Measurements from ENCODE around the gene FRMD4A. TPM values are rescaled to one million over a fixed set of nuclear protein-coding genes. Genes with fewer than 3 reads are reported as not detected.

FRMD4A gene
- total and polyA plus RNA-seq, 8 donors, result 6.9 to 25.3 (median 11.3) TPM

DNA sequence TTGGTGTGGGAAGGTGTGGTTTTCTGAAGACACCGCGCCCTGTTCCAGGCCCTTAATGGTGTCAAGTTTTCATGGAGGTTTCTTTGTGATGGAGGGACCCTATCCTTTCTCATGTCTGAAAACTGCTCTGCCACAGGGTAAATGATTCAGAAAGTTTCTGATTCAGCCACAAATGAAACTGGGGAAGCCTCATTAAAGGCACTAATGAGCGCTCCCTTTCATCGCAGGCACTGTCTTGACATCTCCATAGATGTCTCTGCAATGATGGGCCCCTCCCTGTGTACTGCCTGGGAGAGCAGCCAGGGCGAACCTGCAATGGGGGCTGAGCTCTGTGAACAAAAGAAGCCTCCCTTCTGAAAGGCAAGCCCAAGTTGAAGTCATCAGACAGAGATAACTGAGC lies 388.7 kb downstream of the FRMD4A start:
- Histone ChIP-seq H3K27me3 (no peaks in the 10 kb centered on the region), H3K4me1 (peaks cover 4 to 21% (median 12%) of the 10 kb centered on the region in 4 donors), H3K4me3 (no peak overlapping the region), H3K36me3 (no peaks in the 10 kb centered on the region), H3K27ac (no peak overlapping the region), H3K9me3 (no peaks in the 10 kb centered on the region)
- intact Hi-C loops (cut with DNase I; ENCODE audit: low total_unique reads), result no loop called here
- TF ChIP-seq EP300 (IDR thresholded peaks at IDR 0.05), result no peak
- TF ChIP-seq POLR2A (IDR thresholded peaks at IDR 0.05), result no peak
- no peak for TF ChIP-seq POLR2AphosphoS5 (IDR thresholded peaks at IDR 0.05)
- TF ChIP-seq, protein P1, sequence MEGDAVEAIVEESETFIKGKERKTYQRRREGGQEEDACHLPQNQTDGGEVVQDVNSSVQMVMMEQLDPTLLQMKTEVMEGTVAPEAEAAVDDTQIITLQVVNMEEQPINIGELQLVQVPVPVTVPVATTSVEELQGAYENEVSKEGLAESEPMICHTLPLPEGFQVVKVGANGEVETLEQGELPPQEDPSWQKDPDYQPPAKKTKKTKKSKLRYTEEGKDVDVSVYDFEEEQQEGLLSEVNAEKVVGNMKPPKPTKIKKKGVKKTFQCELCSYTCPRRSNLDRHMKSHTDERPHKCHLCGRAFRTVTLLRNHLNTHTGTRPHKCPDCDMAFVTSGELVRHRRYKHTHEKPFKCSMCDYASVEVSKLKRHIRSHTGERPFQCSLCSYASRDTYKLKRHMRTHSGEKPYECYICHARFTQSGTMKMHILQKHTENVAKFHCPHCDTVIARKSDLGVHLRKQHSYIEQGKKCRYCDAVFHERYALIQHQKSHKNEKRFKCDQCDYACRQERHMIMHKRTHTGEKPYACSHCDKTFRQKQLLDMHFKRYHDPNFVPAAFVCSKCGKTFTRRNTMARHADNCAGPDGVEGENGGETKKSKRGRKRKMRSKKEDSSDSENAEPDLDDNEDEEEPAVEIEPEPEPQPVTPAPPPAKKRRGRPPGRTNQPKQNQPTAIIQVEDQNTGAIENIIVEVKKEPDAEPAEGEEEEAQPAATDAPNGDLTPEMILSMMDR (IDR thresholded peaks at IDR 0.05), result no peak
- DNase-seq, result no peak
- WGBS, 5 donors, result 68 to 82% (median 74%) methylated on average over 5 of the region's 5 CpGs

DNA sequence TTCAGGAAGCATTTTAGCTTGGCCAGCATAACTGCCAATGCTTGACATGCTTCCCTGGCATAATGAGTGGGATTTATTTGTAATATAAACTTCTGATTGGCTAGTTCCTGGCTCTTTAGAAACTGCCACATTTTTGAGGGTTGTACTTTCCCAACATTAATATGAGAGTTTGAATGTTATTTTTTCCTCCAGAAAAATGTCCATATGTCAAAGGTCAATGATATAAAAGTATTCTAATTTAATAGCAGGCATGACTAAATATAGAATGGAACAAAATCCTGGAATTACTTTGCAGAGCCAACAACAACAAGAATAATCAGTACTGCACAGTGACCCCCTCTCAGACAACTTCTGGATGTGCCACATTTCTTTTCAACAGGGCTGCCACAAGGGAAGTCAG lies 391.3 kb downstream of the FRMD4A start:
- intact Hi-C loops (cut with DNase I; ENCODE audit: low total_unique reads), result no loop called here
- no peaks in the 10 kb centered on the region for H3K36me3 ChIP-seq
- no peaks in the 10 kb centered on the region for H3K27me3 ChIP-seq
- H3K4me3 ChIP-seq, result no peak overlapping the region
- TF ChIP-seq EP300 (IDR thresholded peaks at IDR 0.05), result no peak
- TF ChIP-seq, protein P1 (IDR thresholded peaks at IDR 0.05), result no peak
- TF ChIP-seq POLR2A (IDR thresholded peaks at IDR 0.05), result no peak
- no peak for TF ChIP-seq POLR2AphosphoS5 (IDR thresholded peaks at IDR 0.05)
- DNase-seq, result peak in 1 of 2 donors; percentile 35
- peaks cover 0 to 8% (median 0%) of the 10 kb centered on the region in 4 donors for H3K4me1 ChIP-seq
- H3K27ac ChIP-seq, result no peak overlapping the region
- peaks cover 0 to 3% (median 0%) of the 10 kb centered on the region in 4 donors for H3K9me3 ChIP-seq

DNA sequence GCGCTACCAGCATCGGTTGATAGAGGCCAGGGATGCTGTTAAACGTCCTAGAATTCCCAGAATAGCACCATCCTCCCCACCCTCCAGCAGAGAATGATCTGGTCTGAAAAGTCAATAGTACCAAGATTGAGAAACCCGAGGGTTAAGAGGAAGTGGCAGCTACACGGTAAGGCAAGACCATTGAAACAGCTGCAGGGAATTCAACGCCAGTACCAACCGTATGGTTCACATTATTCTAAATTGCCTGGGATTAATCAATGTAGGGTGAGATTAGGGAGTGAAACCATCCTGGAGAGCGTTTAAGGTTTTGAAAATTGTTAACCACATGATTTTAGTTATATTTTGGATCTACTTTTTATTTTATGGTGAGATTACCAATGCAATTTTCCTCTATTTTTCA lies 391.8 kb downstream of the FRMD4A start:
- intact Hi-C loops (cut with DNase I; ENCODE audit: low total_unique reads), result no loop called here

DNA sequence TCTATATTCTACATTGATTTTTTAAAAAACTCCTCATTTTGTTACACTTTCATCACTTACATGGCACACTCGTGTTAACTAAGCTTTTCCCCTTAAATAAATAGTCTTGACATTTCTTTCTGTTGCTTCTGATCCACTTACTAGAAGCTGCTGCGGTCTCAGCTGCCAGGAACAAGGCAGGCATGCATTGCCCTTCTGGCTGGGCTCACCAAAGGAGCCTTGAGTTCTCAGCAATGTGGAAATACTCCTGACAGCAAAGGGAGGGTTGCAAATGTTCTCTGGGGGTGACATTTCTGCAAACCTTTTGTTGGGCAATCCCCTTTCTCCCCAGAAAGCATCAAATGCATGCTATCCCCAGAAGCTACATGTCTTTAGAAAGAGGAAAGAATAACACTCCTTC lies 393.9 kb downstream of the FRMD4A start:
- DNase-seq, result no peak
- H3K27me3 ChIP-seq, result no peaks in the 10 kb centered on the region
- no peak overlapping the region for H3K4me3 ChIP-seq
- H3K4me1 ChIP-seq, result peaks cover 0 to 8% (median 0%) of the 10 kb centered on the region in 4 donors
- intact Hi-C loops (cut with DNase I; ENCODE audit: low total_unique reads), result no loop called here
- no peak overlapping the region for H3K27ac ChIP-seq
- no peaks in the 10 kb centered on the region for H3K36me3 ChIP-seq
- no peak for TF ChIP-seq POLR2A (IDR thresholded peaks at IDR 0.05)
- TF ChIP-seq EP300 (IDR thresholded peaks at IDR 0.05), result no peak
- TF ChIP-seq, protein P1 (IDR thresholded peaks at IDR 0.05), result no peak
- no peak for TF ChIP-seq POLR2AphosphoS5 (IDR thresholded peaks at IDR 0.05)
- peaks cover 0 to 3% (median 0%) of the 10 kb centered on the region in 4 donors for H3K9me3 ChIP-seq
- WGBS, 5 donors, result 52 to 67% (median 61%) methylated on average over 2 of the region's 2 CpGs

More for the DNA sequence above, 391.8 kb downstream of the FRMD4A start:
- peaks cover 0 to 8% (median 0%) of the 10 kb centered on the region in 4 donors for H3K4me1 ChIP-seq
- no peaks in the 10 kb centered on the region for H3K36me3 ChIP-seq
- H3K27me3 ChIP-seq, result no peaks in the 10 kb centered on the region
- H3K9me3 ChIP-seq, result peaks cover 0 to 3% (median 0%) of the 10 kb centered on the region in 4 donors
- no peak for DNase-seq
- TF ChIP-seq POLR2A (IDR thresholded peaks at IDR 0.05) (no peak), POLR2AphosphoS5 (IDR thresholded peaks at IDR 0.05) (no peak), EP300 (IDR thresholded peaks at IDR 0.05) (no peak)
- TF ChIP-seq, protein P1 (IDR thresholded peaks at IDR 0.05), result no peak
- H3K4me3 ChIP-seq, result no peak overlapping the region
- 43 to 59% (median 50%) methylated on average over 8 of the region's 8 CpGs for whole genome bisulfite sequencing, 5 donors
- no peak overlapping the region for H3K27ac ChIP-seq

Measured in stomach (tissue), 9 donors.